ENCODE results near the gene EPB41L4A.
"Not testable (repeated sequence)": the region's sequence is repeated elsewhere in the genome, so short reads cannot be mapped to it uniquely, and the experiment has no call there.

DNA sequence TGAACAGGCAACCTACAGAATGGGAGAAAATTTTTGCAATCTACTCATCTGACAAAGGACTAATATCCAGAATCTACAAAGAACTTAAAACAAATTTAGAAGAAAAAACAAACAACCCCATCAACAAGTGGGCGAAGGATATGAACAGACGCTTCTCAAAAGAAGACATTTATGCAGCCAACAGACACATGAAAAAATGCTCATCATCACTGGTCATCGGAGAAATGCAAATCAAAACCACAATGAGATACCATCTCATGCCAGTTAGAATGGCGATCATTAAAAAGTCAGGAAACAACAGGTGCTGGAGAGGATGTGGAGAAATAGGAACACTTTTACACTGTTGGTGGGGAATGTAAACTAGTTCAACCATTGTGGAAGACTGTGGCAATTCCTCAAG lies 23.8 kb downstream of the EPB41L4A start:
- not testable (repeated sequence) for TF ChIP-seq EZH2 (IDR thresholded peaks at IDR 0.05; ENCODE audit: low read length, missing control alignments)
- TF ChIP-seq, protein P1, sequence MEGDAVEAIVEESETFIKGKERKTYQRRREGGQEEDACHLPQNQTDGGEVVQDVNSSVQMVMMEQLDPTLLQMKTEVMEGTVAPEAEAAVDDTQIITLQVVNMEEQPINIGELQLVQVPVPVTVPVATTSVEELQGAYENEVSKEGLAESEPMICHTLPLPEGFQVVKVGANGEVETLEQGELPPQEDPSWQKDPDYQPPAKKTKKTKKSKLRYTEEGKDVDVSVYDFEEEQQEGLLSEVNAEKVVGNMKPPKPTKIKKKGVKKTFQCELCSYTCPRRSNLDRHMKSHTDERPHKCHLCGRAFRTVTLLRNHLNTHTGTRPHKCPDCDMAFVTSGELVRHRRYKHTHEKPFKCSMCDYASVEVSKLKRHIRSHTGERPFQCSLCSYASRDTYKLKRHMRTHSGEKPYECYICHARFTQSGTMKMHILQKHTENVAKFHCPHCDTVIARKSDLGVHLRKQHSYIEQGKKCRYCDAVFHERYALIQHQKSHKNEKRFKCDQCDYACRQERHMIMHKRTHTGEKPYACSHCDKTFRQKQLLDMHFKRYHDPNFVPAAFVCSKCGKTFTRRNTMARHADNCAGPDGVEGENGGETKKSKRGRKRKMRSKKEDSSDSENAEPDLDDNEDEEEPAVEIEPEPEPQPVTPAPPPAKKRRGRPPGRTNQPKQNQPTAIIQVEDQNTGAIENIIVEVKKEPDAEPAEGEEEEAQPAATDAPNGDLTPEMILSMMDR (conservative IDR thresholded peaks at IDR 0.05 in 1 of 2, IDR thresholded peaks at IDR 0.05 in 1 of 2; ENCODE audit: low read depth in 1 of 2, low read length in 2 of 2) = not testable (repeated sequence)

Data from fibroblast of lung (primary cell).